ENCODE results near the gene MOB2.

DNA sequence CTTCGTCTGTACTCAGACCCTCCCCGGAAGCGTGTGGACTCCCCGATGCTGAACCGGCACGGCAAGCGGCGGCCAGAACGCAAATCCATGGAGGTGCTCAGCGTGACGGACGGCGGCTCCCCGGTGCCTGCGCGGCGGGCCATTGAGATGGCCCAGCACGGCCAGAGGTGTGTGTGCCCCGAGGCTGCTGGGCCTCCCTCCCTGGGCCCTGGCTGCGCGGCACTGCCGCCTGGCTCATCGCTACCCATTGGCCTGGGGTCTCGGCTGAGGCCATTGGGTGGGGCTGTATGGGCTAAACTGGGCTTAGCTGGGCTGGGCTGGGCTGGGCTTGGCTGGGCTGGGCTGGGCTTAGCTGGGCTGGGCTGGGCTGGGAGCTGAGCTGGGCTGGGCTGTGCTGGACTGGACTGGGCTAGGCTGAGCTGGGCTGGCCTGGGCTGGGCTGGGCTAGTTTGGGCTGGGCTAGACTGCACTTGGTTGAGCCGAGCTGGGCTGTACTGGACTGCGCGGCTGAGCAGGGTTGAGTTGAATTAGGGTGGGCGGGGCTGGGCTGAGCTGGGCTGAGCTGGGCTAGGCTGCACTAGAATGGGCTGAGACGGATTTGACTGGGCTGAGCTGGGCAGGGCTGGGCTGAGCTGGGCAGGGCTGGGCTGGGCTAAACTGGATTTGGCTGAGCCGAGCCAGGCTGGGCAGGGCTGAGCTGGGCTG lies 40.7 kb downstream of the MOB2 start:
- TF ChIP-seq, protein P1, sequence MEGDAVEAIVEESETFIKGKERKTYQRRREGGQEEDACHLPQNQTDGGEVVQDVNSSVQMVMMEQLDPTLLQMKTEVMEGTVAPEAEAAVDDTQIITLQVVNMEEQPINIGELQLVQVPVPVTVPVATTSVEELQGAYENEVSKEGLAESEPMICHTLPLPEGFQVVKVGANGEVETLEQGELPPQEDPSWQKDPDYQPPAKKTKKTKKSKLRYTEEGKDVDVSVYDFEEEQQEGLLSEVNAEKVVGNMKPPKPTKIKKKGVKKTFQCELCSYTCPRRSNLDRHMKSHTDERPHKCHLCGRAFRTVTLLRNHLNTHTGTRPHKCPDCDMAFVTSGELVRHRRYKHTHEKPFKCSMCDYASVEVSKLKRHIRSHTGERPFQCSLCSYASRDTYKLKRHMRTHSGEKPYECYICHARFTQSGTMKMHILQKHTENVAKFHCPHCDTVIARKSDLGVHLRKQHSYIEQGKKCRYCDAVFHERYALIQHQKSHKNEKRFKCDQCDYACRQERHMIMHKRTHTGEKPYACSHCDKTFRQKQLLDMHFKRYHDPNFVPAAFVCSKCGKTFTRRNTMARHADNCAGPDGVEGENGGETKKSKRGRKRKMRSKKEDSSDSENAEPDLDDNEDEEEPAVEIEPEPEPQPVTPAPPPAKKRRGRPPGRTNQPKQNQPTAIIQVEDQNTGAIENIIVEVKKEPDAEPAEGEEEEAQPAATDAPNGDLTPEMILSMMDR (IDR thresholded peaks at IDR 0.05; ENCODE audit: borderline replicate concordance, extremely low read depth, low read length, poor library complexity, severe bottlenecking) = no peak
- TF ChIP-seq EZH2 (IDR thresholded peaks at IDR 0.05; ENCODE audit: borderline replicate concordance, low read depth, low read length, severe bottlenecking) = no peak

All from DND-41 (cell line).